Stimulated activated CD4-positive, alpha-beta T cell treated with anti-CD3 and anti-CD28 coated beads, Interleukin-4, amount 100 ng/mL, for 1 hour (primary cell): ENCODE measurements around the gene NBPF8.
"Not testable (repeated sequence)": the region's sequence is repeated elsewhere in the genome, so short reads cannot be mapped to it uniquely, and the experiment has no call there.

ENCODE experiments used
- DNase-seq: peaks from one replicate; pipeline ENCODE4 v3.0.0-alpha.2; 2020

Gene NBPF8, protein sequence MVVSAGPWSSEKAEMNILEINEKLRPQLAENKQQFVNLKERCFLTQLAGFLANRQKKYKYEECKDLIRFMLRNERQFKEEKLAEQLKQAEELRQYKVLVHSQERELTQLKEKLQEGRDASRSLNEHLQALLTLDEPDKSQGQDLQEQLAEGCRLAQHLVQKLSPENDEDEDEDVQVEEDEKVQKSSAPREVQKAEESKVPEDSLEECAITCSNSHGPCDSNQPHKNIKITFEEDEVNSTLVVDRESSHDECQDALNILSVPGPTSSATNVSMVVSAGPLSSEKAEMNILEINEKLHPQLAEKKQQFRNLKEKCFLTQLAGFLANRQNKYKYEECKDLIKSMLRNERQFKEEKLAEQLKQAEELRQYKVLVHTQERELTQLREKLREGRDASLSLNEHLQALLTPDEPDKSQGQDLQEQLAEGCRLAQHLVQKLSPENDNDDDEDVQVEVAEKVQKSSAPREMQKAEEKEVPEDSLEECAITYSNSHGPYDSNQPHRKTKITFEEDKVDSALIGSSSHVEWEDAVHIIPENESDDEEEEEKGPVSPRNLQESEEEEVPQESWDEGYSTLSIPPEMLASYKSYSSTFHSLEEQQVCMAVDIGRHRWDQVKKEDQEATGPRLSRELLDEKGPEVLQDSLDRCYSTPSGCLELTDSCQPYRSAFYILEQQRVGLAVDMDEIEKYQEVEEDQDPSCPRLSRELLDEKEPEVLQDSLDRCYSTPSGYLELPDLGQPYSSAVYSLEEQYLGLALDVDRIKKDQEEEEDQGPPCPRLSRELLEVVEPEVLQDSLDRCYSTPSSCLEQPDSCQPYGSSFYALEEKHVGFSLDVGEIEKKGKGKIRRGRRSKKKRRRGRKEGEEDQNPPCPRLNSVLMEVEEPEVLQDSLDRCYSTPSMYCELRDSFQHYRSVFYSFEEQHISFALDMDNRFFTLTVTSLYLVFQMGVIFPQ

GRCh38 chr1:120414911-120415480 lies at the start of gene NBPF8:
Gene NBPF8 (plus strand): TSS chr1:120415035. CDS start chr1:120436523, 21,488 bp downstream.
- DNase-seq, result peak; percentile 69

- not testable (repeated sequence) for DNase-seq
Measured at GRCh38 chr1:120367709-120368108, 47.1 kb upstream of the NBPF8 start.

DNA sequence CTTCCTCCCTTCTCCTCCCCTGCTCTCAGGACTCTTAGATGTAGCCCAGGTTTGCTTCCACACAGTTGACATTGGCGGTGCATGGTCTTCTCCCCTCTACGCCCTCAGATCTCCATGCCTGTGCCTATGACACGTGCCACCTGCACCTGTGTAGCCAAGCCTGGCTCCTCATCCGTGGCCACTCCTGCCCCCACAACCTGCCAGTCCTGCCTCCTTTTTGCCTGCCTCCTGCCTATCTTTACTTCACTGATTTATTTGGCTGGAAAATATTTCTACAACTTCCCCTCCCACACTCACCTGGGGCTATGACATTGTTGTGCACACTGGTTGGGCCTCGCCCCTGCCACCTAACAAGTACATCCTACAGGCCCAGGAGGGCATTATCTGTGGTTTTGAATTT lies 28.2 kb upstream of the NBPF8 start:
- not testable (repeated sequence) for DNase-seq

DNA sequence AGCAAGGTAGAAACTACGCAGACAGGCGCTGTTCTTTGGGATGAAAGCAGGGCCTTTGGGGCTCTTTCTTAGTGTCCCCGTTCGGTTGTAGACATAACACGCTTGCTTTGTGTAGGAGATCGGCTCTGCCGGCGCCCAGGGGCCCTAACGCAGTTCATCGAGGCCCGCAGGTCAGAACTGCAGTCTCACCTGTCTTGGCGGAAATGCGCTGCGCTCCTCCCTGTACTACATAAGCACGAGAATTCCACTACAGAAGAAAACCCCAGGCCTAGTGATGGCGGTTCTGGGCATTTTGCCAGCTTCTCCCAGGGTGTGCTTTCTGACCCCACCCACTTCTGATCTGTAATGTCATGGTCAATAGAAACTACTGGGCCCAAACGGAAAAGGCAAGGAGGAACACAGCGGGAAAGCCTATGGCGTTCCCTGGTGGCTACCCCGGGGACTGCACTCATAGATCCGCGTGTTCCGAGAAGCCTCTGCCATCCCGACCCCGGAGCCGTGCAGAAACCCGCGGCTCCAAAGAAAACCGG lies 26.2 kb upstream of the NBPF8 start:
- DNase-seq, result not testable (repeated sequence)

DNA sequence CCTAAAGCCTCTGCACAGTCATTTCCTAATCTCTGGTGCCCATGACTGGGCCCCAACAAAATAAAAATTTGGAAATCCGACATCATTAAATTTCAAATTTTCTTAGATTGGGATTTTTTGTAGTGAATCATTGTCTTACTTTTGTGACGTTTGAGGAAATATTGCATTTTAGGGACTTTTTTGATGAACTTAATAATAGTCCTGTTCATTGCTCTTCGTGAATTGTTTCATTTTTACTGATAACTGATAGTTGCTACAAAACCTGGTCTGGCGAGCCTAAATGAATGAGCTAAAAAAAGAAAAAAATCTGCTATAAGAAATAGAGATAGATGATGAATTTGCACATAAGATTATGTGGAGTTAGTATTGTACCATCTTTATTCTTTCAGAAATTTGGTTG lies 23.5 kb upstream of the NBPF8 start:
- DNase-seq, result not testable (repeated sequence)

DNA sequence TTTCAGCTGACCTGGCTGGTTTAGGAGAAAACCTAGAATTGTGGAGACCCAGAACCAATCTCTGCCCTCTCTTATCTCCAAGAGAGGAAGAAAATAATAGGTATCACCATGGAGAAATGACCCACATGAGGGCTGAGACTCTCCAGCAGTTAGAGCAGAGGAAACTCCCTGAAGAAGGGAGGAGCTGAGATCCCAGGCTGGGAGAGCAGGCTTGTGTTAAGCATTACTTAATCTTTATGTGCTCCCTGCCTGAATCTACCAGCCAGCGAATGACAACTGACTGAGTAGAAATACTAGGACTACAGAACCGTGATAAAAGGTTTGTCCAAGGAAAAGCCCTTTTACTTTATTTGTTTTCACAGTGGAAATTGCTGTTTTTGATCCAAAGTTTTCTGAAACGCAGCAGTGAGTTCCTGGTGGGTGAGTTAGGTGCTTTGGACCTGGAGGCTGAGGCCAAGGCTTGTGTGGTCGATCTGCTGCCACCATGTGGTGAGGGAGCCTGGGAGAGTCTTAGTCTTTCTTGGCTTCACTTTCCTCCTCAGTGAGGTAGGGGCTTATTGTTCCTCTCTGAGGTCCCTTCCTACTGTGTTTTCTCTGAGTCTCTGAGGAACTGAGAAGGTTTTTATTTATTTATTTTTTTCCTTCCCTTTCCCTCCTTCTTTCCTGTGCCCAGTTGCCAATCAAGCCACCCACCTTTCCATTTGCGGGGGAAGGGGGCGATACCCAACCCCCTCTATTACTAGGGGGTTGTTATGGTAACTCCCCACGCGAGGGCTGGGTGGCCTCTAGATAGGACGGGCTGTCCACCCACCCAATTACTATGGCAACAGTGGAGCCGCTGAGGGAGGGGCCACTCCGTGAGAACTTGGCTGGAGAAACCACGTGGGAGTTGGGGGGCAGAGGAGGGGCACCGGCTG lies 21.3 kb upstream of the NBPF8 start:
- DNase-seq, result not testable (repeated sequence)

- not testable (repeated sequence) for DNase-seq
Measured at GRCh38 chr1:120405348-120405747, 9.5 kb upstream of the NBPF8 start.

DNA sequence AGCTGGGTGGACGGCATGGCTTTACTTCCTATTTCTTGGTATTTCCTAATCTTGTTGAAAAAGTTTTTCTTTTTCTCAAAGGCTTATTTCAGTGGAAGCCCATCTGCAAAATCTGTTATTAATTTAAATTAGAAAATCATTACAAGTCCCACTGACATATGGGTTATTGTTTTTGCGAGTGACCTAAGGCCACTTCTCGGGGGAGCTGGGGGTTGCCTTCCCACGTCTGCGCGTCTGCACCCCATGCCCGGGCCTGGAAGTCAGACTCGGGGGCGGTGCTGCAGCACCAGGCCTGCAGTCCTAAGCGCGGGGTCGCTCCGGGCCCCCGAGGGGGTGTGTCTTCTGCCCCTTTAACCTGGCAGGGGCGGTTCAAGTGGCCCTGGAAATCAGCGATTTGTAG lies 384 bp upstream of the NBPF8 start:
- DNase-seq, result not testable (repeated sequence)

GRCh38 chr1:120415492-120415961 lies 692 bp downstream of the NBPF8 start:
- DNase-seq, result peak; percentile 36

DNA sequence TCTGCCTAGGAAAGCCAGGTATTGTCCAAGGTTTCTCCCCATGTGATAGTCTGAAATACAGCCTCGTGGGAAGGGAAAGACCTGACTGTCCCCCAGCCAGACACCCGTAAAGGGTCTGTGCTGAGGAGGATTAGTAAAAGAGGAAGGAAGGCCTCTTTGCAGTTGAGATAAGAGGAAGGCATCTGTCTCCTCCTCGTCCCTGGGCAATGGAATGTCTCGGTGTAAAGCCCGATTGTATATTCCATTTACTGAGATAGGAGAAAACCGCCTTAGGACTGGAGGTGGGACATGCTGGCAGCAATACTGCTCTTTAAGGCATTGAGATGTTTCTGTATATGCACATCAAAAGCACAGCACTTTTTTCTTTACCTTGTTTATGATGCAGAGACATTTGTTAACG lies 10.2 kb downstream of the NBPF8 start:
- DNase-seq, result not testable (repeated sequence)

GRCh38 chr1:120431626-120432025 lies 16.8 kb downstream of the NBPF8 start:
- DNase-seq, result not testable (repeated sequence)

- not testable (repeated sequence) for DNase-seq
Measured at GRCh38 chr1:120433831-120434230, 19.0 kb downstream of the NBPF8 start.

- DNase-seq, result not testable (repeated sequence)
Measured at GRCh38 chr1:120449124-120449523, 34.3 kb downstream of the NBPF8 start.
